Measurements from ENCODE around the gene EDEM2. TPM values are rescaled to one million over a fixed set of nuclear protein-coding genes. Genes with fewer than 3 reads are reported as not detected.
"Not testable (repeated sequence)": the region's sequence is repeated elsewhere in the genome, so short reads cannot be mapped to it uniquely, and the experiment has no call there.

The EDEM2 gene
- total RNA-seq, 3 donors from 2014 or later: 14.0 to 16.9 (median 16.7) TPM

- H3K36me3 Mint-ChIP-seq (ENCODE audit: insufficient read depth): no peaks in the 10 kb centered on the region
- no peaks in the 10 kb centered on the region for H3K9me3 Mint-ChIP-seq
- peaks cover 4% of the 10 kb centered on the region for H3K4me1 Mint-ChIP-seq (ENCODE audit: low read depth)
- DNase-seq (no peak), ATAC-seq (no peak)
- no peak overlapping the region for H3K4me3 Mint-ChIP-seq
- no peaks in the 10 kb centered on the region for H3K27me3 Mint-ChIP-seq (ENCODE audit: low read depth)
Observed at GRCh38 chr20:35155936-35156335, 8.8 kb upstream of the EDEM2 start.

GRCh38 chr20:35151736-35152135, 4.6 kb upstream of the EDEM2 start:
- ATAC-seq: no peak
- Mint-ChIP-seq H3K36me3 (ENCODE audit: insufficient read depth) (no peaks in the 10 kb centered on the region), H3K4me1 (ENCODE audit: low read depth) (peaks cover 15% of the 10 kb centered on the region), H3K4me3 (no peak overlapping the region), H3K27me3 (ENCODE audit: low read depth) (no peaks in the 10 kb centered on the region), H3K9me3 (no peaks in the 10 kb centered on the region)
- no peak for DNase-seq

- Mint-ChIP-seq H3K27me3 (ENCODE audit: low read depth) (no peaks in the 10 kb centered on the region), H3K36me3 (ENCODE audit: insufficient read depth) (no peaks in the 10 kb centered on the region)
Observed at GRCh38 chr20:35150846-35151579, 3.9 kb upstream of the EDEM2 start.

GRCh38 chr20:35147575-35148071, 487 bp upstream of the EDEM2 start:
- H3K36me3 Mint-ChIP-seq (ENCODE audit: insufficient read depth); H3K9me3 Mint-ChIP-seq; H3K27me3 Mint-ChIP-seq (ENCODE audit: low read depth): not testable (repeated sequence)
- peak; percentile 9 for DNase-seq
- H3K4me3 Mint-ChIP-seq: peak overlapping the region; percentile 98
- peaks cover 31% of the 10 kb centered on the region for H3K4me1 Mint-ChIP-seq (ENCODE audit: low read depth)
- peak; percentile 3 to 9 for ATAC-seq

More at GRCh38 chr20:35150846-35151579, 3.9 kb upstream of the EDEM2 start:
- no peak overlapping the region for H3K4me3 Mint-ChIP-seq
- ATAC-seq: no peak
- peaks cover 20% of the 10 kb centered on the region for H3K4me1 Mint-ChIP-seq (ENCODE audit: low read depth)
- DNase-seq: no peak
- no peaks in the 10 kb centered on the region for H3K9me3 Mint-ChIP-seq

- H3K4me3 Mint-ChIP-seq: peak overlapping the region; percentile 98
- H3K9me3 Mint-ChIP-seq: no peaks in the 10 kb centered on the region
- peaks cover 34% of the 10 kb centered on the region for H3K4me1 Mint-ChIP-seq (ENCODE audit: low read depth)
- no peaks in the 10 kb centered on the region for H3K27me3 Mint-ChIP-seq (ENCODE audit: low read depth)
- ATAC-seq (peak; percentile 8 to 18), DNase-seq (peak; percentile 18)
- H3K36me3 Mint-ChIP-seq (ENCODE audit: insufficient read depth): peaks cover 10% of the 10 kb centered on the region
Observed at GRCh38 chr20:35146299-35146919, 727 bp downstream of the EDEM2 start.

GRCh38 chr20:35145141-35145564, 2.0 kb downstream of the EDEM2 start:
- Mint-ChIP-seq H3K9me3 (no peaks in the 10 kb centered on the region), H3K36me3 (ENCODE audit: insufficient read depth) (peaks cover 17% of the 10 kb centered on the region), H3K27me3 (ENCODE audit: low read depth) (no peaks in the 10 kb centered on the region), H3K4me1 (ENCODE audit: low read depth) (peaks cover 39% of the 10 kb centered on the region), H3K4me3 (peak overlapping the region; percentile 37)
- DNase-seq (no peak), ATAC-seq (no peak)

GRCh38 chr20:35144694-35145093, 2.4 kb downstream of the EDEM2 start:
- ATAC-seq (no peak), DNase-seq (no peak)
- Mint-ChIP-seq H3K9me3 (no peaks in the 10 kb centered on the region), H3K36me3 (ENCODE audit: insufficient read depth) (peaks cover 17% of the 10 kb centered on the region), H3K27me3 (ENCODE audit: low read depth) (no peaks in the 10 kb centered on the region), H3K4me3 (no peak overlapping the region), H3K4me1 (ENCODE audit: low read depth) (peaks cover 39% of the 10 kb centered on the region)

GRCh38 chr20:35135867-35136586, 11.1 kb downstream of the EDEM2 start:
- ATAC-seq: no peak
- DNase-seq: no peak
- H3K27me3 Mint-ChIP-seq (ENCODE audit: low read depth): no peaks in the 10 kb centered on the region
- H3K4me3 Mint-ChIP-seq: no peak overlapping the region
- H3K9me3 Mint-ChIP-seq: no peaks in the 10 kb centered on the region
- H3K4me1 Mint-ChIP-seq (ENCODE audit: low read depth): peaks cover 2% of the 10 kb centered on the region
- peaks cover 21% of the 10 kb centered on the region for H3K36me3 Mint-ChIP-seq (ENCODE audit: insufficient read depth)

GRCh38 chr20:35134880-35135279, 12.3 kb downstream of the EDEM2 start:
- H3K9me3 Mint-ChIP-seq: no peaks in the 10 kb centered on the region
- no peaks in the 10 kb centered on the region for H3K4me1 Mint-ChIP-seq (ENCODE audit: low read depth)
- no peak for DNase-seq
- H3K36me3 Mint-ChIP-seq (ENCODE audit: insufficient read depth): peaks cover 25% of the 10 kb centered on the region
- H3K27me3 Mint-ChIP-seq (ENCODE audit: low read depth): no peaks in the 10 kb centered on the region
- no peak for ATAC-seq
- no peak overlapping the region for H3K4me3 Mint-ChIP-seq

GRCh38 chr20:35134472-35134871, 12.7 kb downstream of the EDEM2 start:
- no peak for DNase-seq
- Mint-ChIP-seq H3K9me3 (no peaks in the 10 kb centered on the region), H3K27me3 (ENCODE audit: low read depth) (no peaks in the 10 kb centered on the region), H3K36me3 (ENCODE audit: insufficient read depth) (peaks cover 25% of the 10 kb centered on the region), H3K4me3 (no peak overlapping the region), H3K4me1 (ENCODE audit: low read depth) (no peaks in the 10 kb centered on the region)
- ATAC-seq: no peak

- no peak for ATAC-seq
- Mint-ChIP-seq H3K4me1 (ENCODE audit: low read depth) (no peaks in the 10 kb centered on the region), H3K4me3 (no peak overlapping the region), H3K27me3 (ENCODE audit: low read depth) (no peaks in the 10 kb centered on the region), H3K9me3 (no peaks in the 10 kb centered on the region), H3K36me3 (ENCODE audit: insufficient read depth) (peaks cover 25% of the 10 kb centered on the region)
- DNase-seq: no peak
Observed at GRCh38 chr20:35133735-35134134, 13.4 kb downstream of the EDEM2 start.

- H3K36me3 Mint-ChIP-seq (ENCODE audit: insufficient read depth): peaks cover 25% of the 10 kb centered on the region
- H3K4me1 Mint-ChIP-seq (ENCODE audit: low read depth): no peaks in the 10 kb centered on the region
- no peaks in the 10 kb centered on the region for H3K9me3 Mint-ChIP-seq
- no peak overlapping the region for H3K4me3 Mint-ChIP-seq
- H3K27me3 Mint-ChIP-seq (ENCODE audit: low read depth): no peaks in the 10 kb centered on the region
- DNase-seq: no peak
- no peak for ATAC-seq
Observed at GRCh38 chr20:35133031-35133430, 14.1 kb downstream of the EDEM2 start.

GRCh38 chr20:35131934-35132333, 15.2 kb downstream of the EDEM2 start:
- Mint-ChIP-seq H3K27me3 (ENCODE audit: low read depth) (no peaks in the 10 kb centered on the region), H3K4me1 (ENCODE audit: low read depth) (no peaks in the 10 kb centered on the region), H3K9me3 (no peaks in the 10 kb centered on the region), H3K36me3 (ENCODE audit: insufficient read depth) (peaks cover 22% of the 10 kb centered on the region), H3K4me3 (no peak overlapping the region)
- ATAC-seq: no peak
- no peak for DNase-seq

GRCh38 chr20:35129647-35130069, 17.5 kb downstream of the EDEM2 start:
- H3K27me3 Mint-ChIP-seq (ENCODE audit: low read depth): no peaks in the 10 kb centered on the region
- no peak overlapping the region for H3K4me3 Mint-ChIP-seq
- DNase-seq: no peak
- H3K4me1 Mint-ChIP-seq (ENCODE audit: low read depth): no peaks in the 10 kb centered on the region
- peaks cover 28% of the 10 kb centered on the region for H3K36me3 Mint-ChIP-seq (ENCODE audit: insufficient read depth)
- ATAC-seq: no peak
- H3K9me3 Mint-ChIP-seq: no peaks in the 10 kb centered on the region
